CD4-positive, alpha-beta T cell treated with Interleukin-15 for 4 hours (primary cell): ENCODE data around the gene GTF2F2.

Experiments
- DNase-seq: peaks from one replicate; pipeline ENCODE4 v3.0.0-alpha.2; 2020; ENCODE audit warnings: low spot score

Gene GTF2F2, protein sequence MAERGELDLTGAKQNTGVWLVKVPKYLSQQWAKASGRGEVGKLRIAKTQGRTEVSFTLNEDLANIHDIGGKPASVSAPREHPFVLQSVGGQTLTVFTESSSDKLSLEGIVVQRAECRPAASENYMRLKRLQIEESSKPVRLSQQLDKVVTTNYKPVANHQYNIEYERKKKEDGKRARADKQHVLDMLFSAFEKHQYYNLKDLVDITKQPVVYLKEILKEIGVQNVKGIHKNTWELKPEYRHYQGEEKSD

DNA sequence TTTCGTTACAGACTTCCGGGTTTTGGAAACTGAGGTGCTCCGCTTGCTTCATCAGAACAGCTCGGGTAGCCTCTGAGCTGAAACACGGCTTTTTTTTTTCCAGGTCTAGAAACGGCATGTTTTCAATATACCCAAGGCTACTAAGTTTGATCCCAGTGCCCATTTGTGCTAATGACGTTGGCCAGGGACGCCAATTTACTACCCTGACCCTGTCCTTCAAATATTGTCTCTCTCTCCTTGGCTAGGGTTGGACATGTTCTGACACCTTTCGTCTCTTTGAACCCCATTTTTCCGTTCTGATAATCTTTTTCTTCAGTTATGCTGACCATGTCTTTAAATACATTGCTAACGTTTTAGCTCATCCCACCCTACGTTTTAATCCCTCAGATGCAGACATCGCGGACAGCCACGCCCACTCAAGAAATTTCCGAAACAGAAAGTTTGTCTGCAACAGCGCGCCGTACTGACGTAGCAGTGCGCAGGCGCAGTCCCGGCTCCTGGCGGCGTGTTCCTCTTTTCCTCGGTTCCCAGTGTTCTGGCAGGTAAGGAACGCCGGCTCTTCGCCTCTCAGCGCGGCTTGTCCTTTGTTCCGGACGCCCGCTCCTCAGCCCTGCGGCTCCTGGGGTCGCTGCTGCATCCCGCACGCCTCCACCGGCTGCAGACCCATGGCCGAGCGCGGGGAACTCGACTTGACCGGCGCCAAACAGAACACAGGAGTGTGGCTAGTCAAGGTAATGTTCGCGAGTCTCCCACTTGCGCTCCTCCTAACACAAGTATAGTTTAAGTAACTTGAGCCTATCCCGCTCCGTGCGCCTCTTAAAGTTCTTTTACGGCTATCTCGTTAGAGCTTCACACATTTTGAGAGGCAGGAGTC lies at the start of gene GTF2F2:
TSS of gene GTF2F2 (plus strand) at position 520 of the 874 bp plus-strand sequence. CDS start at position 666, 146 bp downstream.
- DNase-seq, result peak; percentile 88

DNA sequence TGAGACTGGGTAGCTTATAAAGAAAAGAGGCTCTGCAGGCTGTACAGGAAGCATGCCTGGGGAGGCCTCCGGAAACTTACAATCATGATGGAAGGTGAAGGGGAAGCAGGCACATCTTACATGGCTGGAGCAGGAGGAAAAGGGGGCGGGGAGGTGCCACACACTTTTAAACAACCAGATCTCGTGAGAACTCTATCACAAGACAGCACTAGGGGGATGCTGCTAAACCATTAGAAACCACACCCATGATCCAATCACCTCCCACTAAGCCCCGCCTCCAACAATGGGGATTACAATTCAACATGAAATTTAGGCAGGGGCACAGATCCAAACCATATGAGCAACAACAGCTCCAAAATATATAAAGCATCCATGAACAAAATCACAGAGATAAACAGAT lies 46.5 kb upstream of the GTF2F2 start:
- no peak for DNase-seq

DNA sequence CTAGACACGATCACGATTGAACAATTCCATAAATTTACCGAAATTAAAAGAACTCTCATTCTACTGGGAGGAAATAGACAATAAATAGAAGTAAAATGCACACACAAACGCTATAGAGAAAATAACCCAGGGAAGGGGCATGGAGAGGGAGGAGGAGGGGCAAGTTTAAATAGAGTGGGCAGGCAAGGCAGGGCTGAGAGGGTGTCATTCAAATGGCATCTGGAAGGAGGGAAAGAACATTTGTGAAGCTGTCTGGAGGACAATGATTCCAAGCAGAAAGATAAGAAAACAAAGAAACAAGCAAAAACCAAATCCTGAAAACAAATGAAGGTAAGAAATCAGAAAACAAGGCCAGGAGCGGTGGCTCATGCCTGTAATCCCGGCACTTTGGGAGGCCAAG lies 45.6 kb upstream of the GTF2F2 start:
- no peak for DNase-seq

DNA sequence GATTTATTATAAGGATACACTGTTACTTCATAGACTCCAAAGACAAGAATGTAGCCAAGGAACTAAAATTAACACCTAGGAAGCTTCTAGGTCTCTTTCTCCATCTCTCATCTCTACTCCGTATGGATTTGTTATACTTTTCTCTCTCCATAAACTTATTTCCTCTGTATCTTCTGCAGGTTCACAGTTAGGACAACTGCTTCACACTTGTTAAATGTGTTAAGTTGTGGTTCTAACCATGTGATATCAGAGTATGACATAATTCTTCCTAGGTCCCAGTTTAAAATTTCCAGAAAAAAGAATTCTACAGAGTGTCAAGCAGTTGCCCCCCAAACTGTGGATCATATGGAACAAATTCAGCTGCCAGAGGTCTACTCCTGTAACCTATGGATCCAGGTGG lies 42.3 kb upstream of the GTF2F2 start:
- DNase-seq, result no peak

DNA sequence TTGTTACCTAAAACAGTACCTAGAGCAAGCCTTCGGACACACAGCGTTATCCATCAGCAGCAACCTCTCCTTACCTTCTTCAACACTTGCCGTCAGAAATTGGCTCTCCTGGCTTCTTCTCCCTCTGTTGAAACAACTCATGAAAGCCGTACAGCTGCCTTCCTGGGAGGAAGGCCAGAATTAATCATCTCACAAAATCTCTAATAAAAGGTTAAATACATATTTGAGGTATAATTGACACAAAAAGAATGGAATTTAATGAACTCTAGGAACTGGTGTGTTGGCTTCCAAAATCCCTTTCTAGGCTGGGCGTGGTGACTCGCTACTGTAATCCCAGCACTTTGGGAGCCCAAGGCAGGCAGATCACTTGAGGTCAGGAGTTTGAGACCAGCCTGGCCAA lies 37.3 kb upstream of the GTF2F2 start:
- DNase-seq, result no peak

DNA sequence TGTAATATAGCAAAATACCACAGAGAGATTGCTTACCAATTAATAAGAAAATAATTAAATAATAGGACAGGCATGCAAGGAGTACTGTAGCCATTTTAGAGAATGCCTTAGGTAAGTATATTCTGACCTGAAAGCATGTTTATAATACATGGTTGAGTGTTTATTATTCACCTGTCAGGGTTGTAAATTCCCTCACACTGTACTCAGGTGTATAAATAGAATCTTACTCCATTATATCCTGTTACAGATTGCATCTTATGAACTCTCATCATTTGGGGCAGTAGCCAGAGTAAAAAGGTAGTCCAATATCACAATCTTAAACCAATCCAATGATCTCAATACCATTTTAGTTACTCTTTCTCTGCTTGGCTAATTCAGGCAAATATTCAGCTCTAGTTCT lies 35.8 kb upstream of the GTF2F2 start:
- DNase-seq, result no peak

DNA sequence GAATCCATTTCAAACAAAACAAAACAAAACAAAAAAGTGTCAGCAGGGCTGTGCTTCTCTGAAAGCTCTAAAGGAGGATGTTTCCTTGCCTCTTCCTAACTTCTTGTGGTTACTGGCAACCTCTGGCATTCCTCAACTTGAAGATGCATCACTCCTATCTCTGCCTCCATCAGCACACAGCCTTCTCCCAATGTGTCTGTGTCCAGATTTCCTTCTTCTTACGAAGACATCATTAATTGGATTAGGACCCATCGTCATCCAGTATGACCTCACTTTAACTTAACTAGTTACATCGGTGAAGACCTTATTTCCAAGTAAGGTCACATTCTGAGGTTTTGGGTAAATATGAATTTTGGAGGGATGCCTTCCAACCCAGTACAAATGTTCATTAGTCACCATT lies 33.8 kb upstream of the GTF2F2 start:
- no peak for DNase-seq

DNA sequence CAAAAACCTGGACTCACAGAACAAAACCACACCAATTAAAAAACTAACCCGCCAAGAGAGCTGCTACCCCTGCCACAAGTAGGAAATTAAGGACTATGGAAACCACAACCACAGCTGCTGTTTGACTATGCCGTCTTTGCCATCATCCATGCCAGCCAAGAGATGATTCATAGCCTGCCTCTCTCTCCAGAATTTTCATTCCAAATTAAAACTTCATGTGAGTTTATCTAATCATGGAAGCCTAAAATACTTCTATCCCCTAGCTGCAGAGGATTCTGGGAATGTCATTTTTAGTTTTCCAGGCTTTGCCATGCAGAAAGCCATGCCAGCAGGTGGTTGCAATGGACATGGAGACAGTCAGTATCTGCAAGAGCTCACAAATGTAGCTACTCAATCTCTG lies 27.6 kb upstream of the GTF2F2 start:
- no peak for DNase-seq

DNA sequence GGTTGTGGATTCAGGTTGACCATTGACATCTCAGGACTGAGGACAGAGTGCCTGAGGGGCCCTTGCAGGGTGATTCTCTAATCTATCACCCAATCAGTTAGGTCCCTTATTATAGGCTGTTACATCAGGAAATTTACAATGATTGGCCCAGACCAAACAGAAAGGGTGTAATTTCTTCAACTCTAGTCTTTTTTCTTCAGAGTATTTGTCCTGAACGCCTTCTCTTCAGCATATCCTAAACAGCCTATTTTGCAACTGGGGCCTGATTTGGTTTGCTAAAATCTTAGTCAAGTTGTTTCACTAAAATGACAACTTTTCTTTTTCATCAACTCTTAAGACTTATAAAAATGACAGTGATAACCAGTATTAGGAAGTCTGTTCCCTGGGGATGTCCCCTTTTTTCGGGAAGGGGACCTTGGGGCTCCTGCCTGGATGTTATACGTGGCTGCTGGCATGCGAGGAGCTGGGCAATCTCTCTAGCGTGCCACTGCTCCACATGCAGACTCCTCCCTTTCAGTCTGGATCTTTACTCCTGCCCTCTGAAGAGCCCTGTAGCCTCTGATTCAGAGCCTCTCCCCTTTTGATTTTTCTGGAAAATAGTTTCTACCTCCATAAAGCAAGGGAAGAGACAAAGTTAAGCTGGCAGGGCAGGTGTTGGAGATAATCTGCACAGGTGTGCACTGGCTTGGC lies 19.6 kb upstream of the GTF2F2 start:
- DNase-seq, result no peak

DNA sequence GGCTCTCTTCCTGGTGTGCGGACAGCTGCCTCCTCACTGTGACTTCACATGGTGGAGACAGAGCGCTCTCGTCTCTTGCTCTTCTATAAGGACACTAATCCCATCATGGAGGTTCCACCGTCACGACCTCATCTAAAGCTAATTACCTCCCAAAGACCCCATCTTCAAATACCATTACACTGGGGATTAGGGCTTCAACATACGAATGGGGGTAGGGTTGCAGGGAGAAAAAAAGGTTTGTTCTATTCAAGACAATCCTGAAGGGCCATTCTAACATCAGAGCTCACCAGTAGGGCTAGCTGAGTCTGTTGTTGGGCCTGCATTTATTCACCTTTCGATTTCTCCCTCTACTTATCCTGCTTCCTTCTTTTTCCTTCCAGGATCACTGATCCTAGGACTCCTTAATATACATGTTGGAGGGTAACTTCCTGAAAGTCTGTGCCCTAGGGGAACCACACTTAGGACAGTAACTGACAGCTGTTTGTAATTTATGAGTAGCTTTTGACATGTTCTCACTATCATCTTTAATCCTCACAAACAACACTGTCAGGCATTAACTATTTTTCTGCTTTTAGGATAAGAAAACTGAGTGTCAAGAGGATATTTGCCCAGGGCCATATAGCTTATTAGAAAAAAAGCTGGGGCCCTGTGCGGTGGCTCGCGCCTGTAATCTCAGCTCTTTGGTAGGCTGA lies 18.8 kb upstream of the GTF2F2 start:
- DNase-seq, result no peak

DNA sequence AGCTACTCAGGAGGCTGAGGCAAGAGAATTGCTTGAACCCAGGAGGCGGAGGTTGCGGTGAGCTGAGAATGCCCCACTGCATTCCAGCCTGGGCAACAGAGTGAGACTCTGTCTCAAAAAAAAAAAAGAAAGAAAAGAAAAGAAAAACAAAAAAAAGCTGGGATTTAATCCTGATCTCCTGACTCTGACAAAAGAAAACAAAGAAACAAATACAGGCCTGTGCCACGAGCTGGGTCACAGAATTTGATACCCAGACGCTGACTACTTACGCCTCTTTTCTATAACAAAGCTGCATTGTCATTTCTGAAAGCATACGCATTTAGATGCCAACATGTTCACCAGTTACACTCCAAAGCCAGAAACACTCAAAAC lies 18.2 kb upstream of the GTF2F2 start:
- no peak for DNase-seq

DNA sequence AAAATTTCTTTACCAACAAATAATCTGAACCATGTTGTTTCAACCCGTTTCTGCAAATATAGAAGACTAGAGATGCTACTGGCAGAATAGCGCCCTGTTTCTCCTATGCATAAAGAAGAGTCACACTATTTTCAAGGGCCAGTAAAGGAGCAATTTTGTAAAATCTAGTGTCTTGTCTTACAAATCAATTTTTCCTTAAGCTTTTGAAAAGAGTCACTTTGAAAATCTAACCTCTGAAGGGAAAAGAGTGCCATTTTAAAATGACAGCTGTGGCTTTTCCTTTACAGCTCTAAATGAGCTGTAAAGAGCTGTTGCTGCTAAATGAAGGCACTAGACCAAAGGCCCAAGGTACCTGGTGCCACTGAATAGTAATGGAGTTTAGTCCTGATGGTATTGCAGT lies 16.9 kb upstream of the GTF2F2 start:
- DNase-seq, result no peak

DNA sequence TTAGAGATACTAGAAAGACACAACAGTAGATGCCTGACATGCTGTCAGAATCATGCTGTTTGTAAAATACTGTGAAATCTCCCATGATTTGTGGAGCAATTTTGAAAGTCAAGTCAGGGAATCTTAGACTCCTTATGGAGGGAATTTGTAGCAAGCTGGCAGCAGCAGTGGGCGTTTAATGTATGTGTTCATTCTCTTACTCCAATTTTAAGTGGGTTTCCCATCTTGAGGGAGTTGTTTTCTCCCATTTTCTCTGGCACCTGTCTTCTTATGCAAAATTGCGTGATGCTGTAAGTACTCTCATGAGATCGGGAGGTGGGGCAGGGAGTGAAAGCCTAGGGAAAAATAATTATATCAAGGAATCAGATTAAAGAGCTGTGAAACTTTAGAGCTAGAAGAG lies 16.0 kb upstream of the GTF2F2 start:
- no peak for DNase-seq

DNA sequence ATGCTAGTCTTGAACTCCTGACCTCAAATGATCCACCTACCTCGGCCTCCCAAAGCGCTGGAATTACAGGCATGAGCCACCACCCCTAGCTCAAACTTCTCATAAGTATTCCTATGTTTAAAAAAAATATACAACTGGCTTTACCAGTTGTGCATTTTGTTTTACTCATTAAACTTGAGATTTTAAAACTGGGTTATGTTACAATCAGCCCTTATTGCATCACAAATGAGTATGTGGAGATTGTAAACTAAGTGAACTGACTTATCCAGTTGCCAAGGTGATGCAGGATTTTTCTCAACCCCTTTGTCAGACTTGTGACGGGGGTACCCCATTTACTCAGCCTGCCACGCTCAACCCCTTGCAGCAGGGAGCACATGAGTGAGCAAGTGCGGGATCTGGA lies 14.4 kb upstream of the GTF2F2 start:
- DNase-seq, result no peak

DNA sequence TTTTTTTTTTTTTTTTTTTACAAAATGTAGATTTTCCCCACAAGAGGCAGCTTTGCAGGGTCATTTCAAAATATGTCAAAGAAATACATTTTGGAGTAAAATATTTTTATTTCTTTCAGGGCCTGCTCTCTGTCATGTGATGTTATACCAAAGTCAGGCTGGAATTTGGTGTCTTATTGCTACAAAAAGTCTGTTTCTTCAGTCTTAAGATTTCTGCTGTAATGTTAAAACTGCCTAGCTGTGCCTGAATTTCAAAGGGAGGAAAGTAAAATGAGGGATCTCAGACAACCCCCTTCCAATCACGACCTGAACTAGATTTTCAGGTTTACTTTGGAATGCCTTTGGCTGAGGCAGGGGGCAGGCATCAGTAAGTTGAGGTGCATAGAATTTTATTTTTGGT lies 12.8 kb upstream of the GTF2F2 start:
- no peak for DNase-seq

DNA sequence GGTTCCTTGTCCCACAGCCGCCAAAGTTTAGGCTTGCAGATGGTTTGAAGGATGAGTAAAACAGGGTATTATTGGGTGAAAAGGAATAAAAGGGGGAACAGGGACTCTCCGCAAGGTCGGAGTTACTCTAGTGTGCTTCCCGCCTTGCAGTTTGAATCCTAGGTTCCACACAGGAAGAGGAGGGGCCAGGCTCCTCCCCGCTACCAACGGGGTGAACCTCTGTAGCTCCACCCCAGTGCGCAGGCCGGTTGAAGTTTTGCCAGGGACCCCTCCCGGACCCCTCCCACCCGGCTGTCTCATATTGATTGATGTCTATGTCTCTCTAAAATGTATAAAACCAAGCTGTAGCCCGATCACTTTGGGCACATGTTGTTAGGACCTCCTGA lies 11.6 kb upstream of the GTF2F2 start:
- no peak for DNase-seq

DNA sequence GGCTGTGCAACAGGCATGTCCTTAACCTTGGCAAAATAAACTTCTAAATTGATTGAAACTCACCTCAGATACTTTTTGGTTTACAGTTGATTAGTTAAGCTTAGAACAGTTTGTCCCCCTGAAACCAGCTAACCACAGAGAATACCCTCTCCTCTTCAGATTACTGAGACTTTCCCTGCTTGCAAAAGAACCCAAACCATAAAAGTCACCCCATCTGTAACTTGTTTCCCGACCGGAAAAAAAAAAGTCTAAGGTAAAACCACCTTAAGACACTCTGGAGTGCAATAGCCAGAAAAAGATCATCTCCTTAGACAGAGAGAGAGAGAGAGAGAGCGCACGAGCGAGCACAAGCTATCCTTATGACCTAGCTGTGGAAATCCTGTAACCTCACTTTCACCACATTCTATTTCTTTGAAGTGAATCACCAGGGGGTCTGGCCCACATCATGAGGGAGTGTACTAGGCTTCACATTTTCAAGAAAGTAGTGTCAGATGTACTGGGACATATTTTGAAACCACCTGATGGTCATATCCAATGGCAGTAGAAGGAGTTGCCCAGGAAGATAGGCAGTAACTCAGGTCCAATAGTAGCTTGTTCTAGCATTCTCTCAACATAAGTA lies 11.1 kb upstream of the GTF2F2 start:
- DNase-seq, result no peak

DNA sequence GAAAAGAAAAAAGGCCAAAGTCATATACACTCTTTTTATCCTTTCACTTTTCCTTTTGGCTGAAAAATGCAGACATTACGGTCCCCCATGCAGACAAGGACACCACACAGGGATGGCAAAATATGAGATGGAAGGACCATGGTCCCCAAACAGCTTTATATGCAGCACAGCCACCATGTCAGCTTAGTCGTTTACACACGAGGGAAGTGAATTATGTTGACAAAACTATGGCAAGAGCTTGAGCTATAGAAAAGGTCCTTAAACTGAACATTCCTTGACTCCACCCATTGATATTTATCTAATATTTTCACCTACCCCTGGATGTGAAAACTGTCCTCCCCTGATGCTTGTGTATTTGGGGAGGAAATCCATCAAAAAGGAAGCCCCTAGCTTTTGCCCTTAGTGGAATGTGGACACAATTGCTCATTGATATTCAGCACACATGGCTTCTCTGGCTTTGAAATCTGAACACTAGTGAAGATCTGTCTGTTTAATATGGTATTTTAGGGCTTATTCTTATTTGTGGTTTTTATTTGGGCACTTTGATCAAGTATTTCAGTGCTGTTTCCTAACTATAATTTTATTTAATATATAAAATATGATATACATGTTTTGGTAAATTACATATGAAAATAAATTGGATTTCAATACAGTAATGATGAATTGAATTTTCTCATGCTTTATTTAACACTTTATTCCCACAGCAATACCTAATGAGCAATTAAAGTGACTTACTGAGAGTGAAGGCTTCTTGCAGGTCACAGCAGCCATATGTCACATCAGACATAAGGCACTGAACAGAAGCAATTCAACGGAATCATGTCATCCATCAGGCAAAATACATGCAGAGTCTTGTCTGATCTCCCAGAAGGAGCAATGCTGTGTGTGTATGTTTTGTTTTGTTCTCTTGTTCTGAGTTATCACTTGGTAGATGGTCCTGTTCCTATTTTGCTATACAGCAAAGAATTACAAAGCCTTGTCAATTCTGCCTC lies 6.8 kb upstream of the GTF2F2 start:
- DNase-seq, result no peak

DNA sequence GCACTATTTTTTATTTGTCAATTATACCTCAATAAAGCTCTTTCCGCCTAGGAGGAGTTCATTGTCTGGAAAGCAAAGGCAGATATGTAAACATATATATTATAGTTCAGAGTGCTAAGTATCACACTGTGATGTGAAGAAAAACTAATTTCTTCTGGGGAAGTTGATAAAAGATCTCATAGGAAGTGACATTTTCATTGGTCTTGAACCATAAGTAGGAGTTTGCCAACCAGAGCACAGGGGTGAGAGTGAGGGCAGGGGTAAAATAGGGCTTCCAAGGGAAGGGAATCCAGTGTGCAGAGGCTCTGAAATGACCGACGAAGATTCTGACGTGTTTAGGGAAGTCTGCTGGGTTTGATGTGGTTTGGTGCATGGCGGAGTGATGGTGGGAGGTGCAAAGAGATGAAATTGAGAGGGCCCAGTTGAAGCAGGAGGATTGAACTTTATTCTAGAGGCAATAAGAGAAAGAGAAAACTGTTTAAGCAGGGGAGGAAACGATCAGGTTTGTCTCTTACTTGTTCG lies 780 bp upstream of the GTF2F2 start:
- peak; percentile 61 for DNase-seq

DNA sequence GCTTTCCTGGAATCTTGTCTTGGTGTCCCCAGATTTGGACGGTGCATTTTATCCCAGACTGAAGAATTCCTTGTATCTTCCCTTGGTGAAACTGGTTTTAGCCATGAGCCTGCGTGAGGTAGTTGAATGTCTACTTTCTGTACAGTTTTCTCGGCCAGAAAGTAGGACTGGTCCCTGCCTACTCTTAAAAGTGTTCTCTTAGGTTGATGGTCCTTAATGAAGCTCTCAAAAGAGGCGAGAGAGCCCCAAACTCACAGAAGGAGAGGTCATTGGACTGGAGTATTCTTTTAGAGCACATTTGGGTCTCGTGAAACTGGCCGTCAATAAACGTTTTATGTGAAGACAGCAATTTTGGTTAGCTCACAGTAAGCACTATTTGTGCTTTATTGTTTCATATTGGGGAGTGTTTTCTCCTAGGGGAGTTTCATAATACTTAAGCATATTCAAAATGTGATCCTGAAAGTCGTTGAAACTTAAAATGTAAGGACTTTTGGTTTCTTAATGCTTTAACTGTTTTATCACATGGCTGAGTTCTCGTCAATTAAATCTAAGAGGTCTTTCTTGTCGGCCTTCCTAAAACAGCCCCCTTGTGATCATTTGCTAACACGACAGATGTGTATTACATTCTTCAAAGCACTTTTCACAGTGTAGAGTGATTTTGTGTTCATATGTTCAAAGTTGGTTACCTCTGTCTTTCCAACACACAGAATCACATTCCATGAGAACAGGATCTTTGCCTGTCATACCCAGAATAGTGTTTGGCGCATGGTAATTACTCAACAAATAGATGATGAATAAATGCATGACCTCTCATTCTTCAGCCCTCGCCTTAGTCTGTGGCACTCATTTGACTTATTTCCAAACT lies 889 bp downstream of the GTF2F2 start:
- DNase-seq, result no peak
